K562 (cell line): ENCODE data around the gene SETD4. TPM values are rescaled to one million over a fixed set of nuclear protein-coding genes. Genes with fewer than 3 reads are reported as not detected.

ENCODE experiments used
- ATAC-seq: fragments of 200-7000 bp; cut with Tn5 transposase; 3 replicates; pipeline ENCODE4 v1.9.1; 2020; ENCODE audit warnings: moderate library complexity
- BruUV-seq: library from RNA; stranded (reverse); fragments of 400-500 nt; replicated peaks from 2 replicates; lab custom pipeline; 2021; lab: Mats Ljungman, UMichigan
- CTCF ChIA-PET: fragments of 300-600 bp; formaldehyde crosslinking; extraction: SDS; loops from one replicate; lab custom pipeline; 2021; ENCODE audit warnings: low intra/inter-chr PET ratio; lab: Yijun Ruan, JAX
- POLR2A ChIA-PET: fragments of 300-600, 350-650 bp; sonication (Branson Sonifier 250); formaldehyde crosslinking; extraction: SDS; loops from one replicate; lab custom pipeline; 2021; ENCODE audit warnings: antibody characterized with exemption, inconsistent platforms; lab: Yijun Ruan, JAX
- DNase-seq, 4 experiments: peaks; one replicate each; pipeline versions ENCODE4 v3.0.0 to v3.0.0-alpha.2; 2011 to 2018; ENCODE audit warnings: low spot score in 3 of 4, mixed read lengths in 3 of 4; ENCODE audit errors: extremely low read depth in 1 of 4
- FAIRE-seq: peaks from 2 replicates; lab custom pipeline; 2011; peaks lifted over from hg19 to GRCh38; lab: Jason Lieb, UNC
- H2AFZ ChIP-seq: 2 replicates; pipeline ENCODE4 v1.6.0; 2011; ENCODE audit warnings: low read depth, low read length, control low read depth, inconsistent platforms
- H3K27ac ChIP-seq: fragments of 200-600 bp; 3 replicates; pipeline ENCODE4 v1.8.0; 2011; ENCODE audit warnings: low read depth, mild to moderate bottlenecking, control low read depth, inconsistent platforms, low read length, moderate library complexity, mixed read lengths; ENCODE audit errors: extremely low read depth
- H3K27me3 ChIP-seq, 2 experiments: fragments of 300-600 bp in 1 of 2; 2 replicates in 1 of 2; 3 replicates in 1 of 2; pipeline versions ENCODE4 v1.6.0 to v1.8.0; 2011; ENCODE audit warnings: inconsistent platforms in 2 of 2, low read length in 2 of 2, mild to moderate bottlenecking in 1 of 2, mixed read lengths in 1 of 2, moderate library complexity in 1 of 2; ENCODE audit not compliant: control insufficient read depth in 2 of 2, insufficient read depth in 2 of 2
- H3K36me3 ChIP-seq: fragments of 300-600 bp; 3 replicates; pipeline ENCODE4 v1.8.0; 2011; ENCODE audit warnings: mild to moderate bottlenecking, low read length, inconsistent platforms; ENCODE audit not compliant: control insufficient read depth, insufficient read depth
- H3K4me1 ChIP-seq, 2 experiments: fragments of 200-600 bp in 1 of 2; replicated peaks in 1 of 2; 2 replicates in 1 of 2; 3 replicates in 1 of 2; pipeline versions ENCODE4 v1.5.1 to v1.8.0; 2011; ENCODE audit warnings: inconsistent platforms in 2 of 2, low read length in 2 of 2, mild to moderate bottlenecking in 1 of 2, mixed read lengths in 1 of 2, moderate library complexity in 1 of 2; ENCODE audit not compliant: control insufficient read depth in 2 of 2, insufficient read depth in 2 of 2
- H3K4me2 ChIP-seq: 2 replicates; pipeline ENCODE4 v1.6.1; 2011; ENCODE audit warnings: low read length, control low read depth, inconsistent platforms, mixed read lengths; ENCODE audit not compliant: insufficient read depth
- H3K4me3 ChIP-seq: fragments of 200-600 bp; sonication (generic), shearing (Covaris generic); 2 replicates; pipeline ENCODE4 v1.5.1; 2016; ENCODE audit warnings: control low read depth, inconsistent platforms
- H3K79me2 ChIP-seq: fragments of 200-600 bp; 3 replicates; pipeline ENCODE4 v1.8.0; 2011; ENCODE audit warnings: low read length, inconsistent platforms; ENCODE audit not compliant: control insufficient read depth, insufficient read depth
- H3K9ac ChIP-seq, 2 experiments: 2 replicates each; pipeline versions ENCODE4 v1.6.0 to v1.6.1; 2011; ENCODE audit warnings: low read depth in 2 of 2, low read length in 2 of 2, control low read depth in 1 of 2, inconsistent platforms in 1 of 2, mild to moderate bottlenecking in 1 of 2, mixed read lengths in 1 of 2; ENCODE audit not compliant: insufficient read depth in 1 of 2
- H3K9me1 ChIP-seq: one replicate; pipeline ENCODE4 v1.6.0; 2011; ENCODE audit warnings: inconsistent platforms, mild to moderate bottlenecking, low read length, moderate library complexity; ENCODE audit not compliant: control insufficient read depth, insufficient read depth
- H3K9me3 ChIP-seq: replicated peaks from 2 replicates; pipeline ENCODE4 v1.5.1; 2011; ENCODE audit warnings: low read depth, low read length, inconsistent platforms; ENCODE audit not compliant: control insufficient read depth, insufficient read depth
- H4K20me1 ChIP-seq: replicated peaks from 2 replicates; pipeline ENCODE4 v1.6.1; 2011; ENCODE audit warnings: low read length, inconsistent platforms, mixed read lengths; ENCODE audit not compliant: control insufficient read depth, insufficient read depth
- DIDO1 ChIP-seq: fragments of 450-650 bp; IDR thresholded peaks from 2 replicates; pipeline ENCODE4 v1.6.1; 2016; ENCODE audit warnings: low read depth, missing biosample characterization, missing genetic modification characterization
- FOSL1 ChIP-seq: fragments of 200-800 bp; sonication (Bioruptor generic); conservative IDR thresholded peaks from 2 replicates; pipeline ENCODE4 v1.6.1; 2016; ENCODE audit warnings: missing genetic modification characterization, missing compliant biosample characterization
- HMBOX1 ChIP-seq: sonication (generic); IDR thresholded peaks from 2 replicates; pipeline ENCODE4 v1.6.1; 2016
- STAT5A ChIP-seq: IDR thresholded peaks from 2 replicates; pipeline ENCODE4 v1.6.1; 2012; ENCODE audit warnings: low read length, inconsistent platforms, borderline replicate concordance
- TAL1 ChIP-seq: fragments of 450-650 bp; IDR thresholded peaks from 2 replicates; pipeline ENCODE4 v1.6.1; 2016; ENCODE audit warnings: mild to moderate bottlenecking
- TCF3 ChIP-seq: sonication (generic); formaldehyde crosslinking; IDR thresholded peaks from 2 replicates; pipeline ENCODE4 v1.4.0; 2020; ENCODE audit warnings: mild to moderate bottlenecking, missing genetic modification reagents
- ZNF140 ChIP-seq: fragments of 250-450 bp; sonication (Bioruptor Pico); IDR thresholded peaks from 2 replicates; pipeline ENCODE4 v1.8.0; 2021; ENCODE audit warnings: moderate library complexity, mild to moderate bottlenecking, inconsistent platforms
- ZNF318 ChIP-seq, 2 experiments: fragments of 450-650 bp; IDR thresholded peaks; 2 replicates each; pipeline ENCODE4 v1.6.1; 2016; ENCODE audit warnings: mild to moderate bottlenecking in 2 of 2, borderline replicate concordance in 1 of 2, low read depth in 1 of 2, moderate library complexity in 1 of 2
- ZNF592 ChIP-seq: fragments of 450-650 bp; IDR thresholded peaks from 2 replicates; pipeline ENCODE4 v1.6.1; 2017; ENCODE audit warnings: antibody characterized with exemption, mild to moderate bottlenecking
- whole genome bisulfite sequencing: fragments of 100-300 bp; shearing (Covaris generic); methylation state at CpG from one replicate; pipeline ENCODE4 v1.1.6; 2016; ENCODE audit warnings: low coverage, mixed read lengths; ENCODE audit not compliant: insufficient coverage; ENCODE audit errors: missing lambda C conversion rate; 5-methylcytosine and 5-hydroxymethylcytosine counted together
- in situ Hi-C: fragments of 300-500 bp; cut with MboI; formaldehyde crosslinking; loops from 4 replicates; pipeline ENCODE4 v1.15.0; 2018; ENCODE audit warnings: inconsistent platforms, mixed read lengths
- intact Hi-C: fragments of 100-400 bp; cut with micrococcal nuclease; formaldehyde crosslinking; loops from 2 replicates; pipeline ENCODE4 v1.14.2; 2022
- polyA plus RNA-seq, 8 experiments: library from polyadenylated mRNA; depleted of rRNA in 4 of 8; stranded (reverse) in 5 of 8; unstranded in 3 of 8; fragments of >200 nt; fragmentation: Nextera tagmentation in 2 of 8; fragmentation: Illumina TruSeq in 1 of 8; extraction: Ambion mirVana in 2 of 8; extraction: Trizol in 1 of 8; gene quantifications; 2 replicates each; pipeline versions ENCODE4 v1.2.1 to v1.2.3, GENCODE V29; 2011 to 2014; ENCODE audit warnings: inconsistent platforms in 1 of 8, missing spikeins in 1 of 8
- total RNA-seq, 7 experiments: library from RNA; depleted of rRNA in 6 of 7; stranded (reverse); fragments of >200 nt in 6 of 7; fragmentation: Illumina TruSeq in 2 of 7; extraction: Trizol in 2 of 7; gene quantifications; 2 replicates each; pipeline versions ENCODE4 v1.2.1 to v1.2.3, GENCODE V29; 2011 to 2021; ENCODE audit warnings: low replicate concordance in 1 of 7

The SETD4 gene
- total and polyA plus RNA-seq, 9 of the 15 experiments (the other 6 are each of a cell fraction or from before 2014, with no cell fraction given) = 16.1 to 51.3 (median 25.7) TPM

GRCh38 chr21:36077758-36078157, 17.4 kb upstream of the SETD4 start:
- Histone ChIP-seq H3K9me3 (peaks cover 3% of the 10 kb centered on the region), H3K79me2 (no peaks in the 10 kb centered on the region), H3K27ac (no peak overlapping the region), H3K36me3 (no peaks in the 10 kb centered on the region), H3K4me3 (no peak overlapping the region), H3K4me1 (peaks cover 7 to 43% of the 10 kb centered on the region in 2 experiments; a peak in 4 of 5 replicates), H2AFZ (peak overlapping the region; percentile 95), H4K20me1 (no peaks in the 10 kb centered on the region), H3K27me3 (no peaks in the 10 kb centered on the region), H3K9ac (no peak overlapping the region), H3K9me1 (no peaks in the 10 kb centered on the region), H3K4me2 (peak overlapping the region; percentile 19; the same call in 1 of the 2 replicates)
- intact Hi-C loops = no loop called here
- FAIRE-seq (peak; percentile 51), DNase-seq (peak in 2 of 4 experiments; percentile 31 to 50), ATAC-seq (peak; percentile 61)
- ChIA-PET POLR2A (interaction anchor here (0.7 to 2.2 kb wide), 4 partner anchors 10 to 133 kb away, joined by 3 to 12 read pairs (median 3); partner anchors contain the start of gene SETD4), CTCF (no interaction called here)
- WGBS = 12% methylated on average over 9 of the region's 9 CpGs
- in situ Hi-C loops = no loop called here
- no TSS peak for BruUV-seq
- TF ChIP-seq ZNF140 (CRISPR knock-in tag) (no peak), TAL1 (peak; percentile 37; the same call in 1 of the 2 replicates), HMBOX1 (no peak), DIDO1 (tag) (no peak), TCF3 (CRISPR knock-in tag) (peak; percentile 51), ZNF318 (IDR thresholded peaks at IDR 0.05; ENCODE audit: borderline replicate concordance in 1 of 2, low read depth in 1 of 2) (no peak), FOSL1 (no peak), STAT5A (0 out of 2 replicates have a peak, but pooled peaks have one; percentile 31), ZNF592 (peak; percentile 29; the same call in 1 of the 2 replicates)
